NB4 (cell line): ENCODE measurements around the gene ETAA1.

Experiments used
- POLR2A ChIP-seq: IDR thresholded peaks from 2 replicates; pipeline ENCODE4 v1.6.1; 2011; ENCODE audit warnings: mild to moderate bottlenecking; ENCODE audit not compliant: insufficient read length; ENCODE audit errors: extremely low read depth
- TF ChIP-seq, protein P1 (sequence below): IDR thresholded peaks from one replicate; pipeline ENCODE4 v1.5.1; 2012; ENCODE audit warnings: low read depth, low read length

- TF ChIP-seq, protein P1, sequence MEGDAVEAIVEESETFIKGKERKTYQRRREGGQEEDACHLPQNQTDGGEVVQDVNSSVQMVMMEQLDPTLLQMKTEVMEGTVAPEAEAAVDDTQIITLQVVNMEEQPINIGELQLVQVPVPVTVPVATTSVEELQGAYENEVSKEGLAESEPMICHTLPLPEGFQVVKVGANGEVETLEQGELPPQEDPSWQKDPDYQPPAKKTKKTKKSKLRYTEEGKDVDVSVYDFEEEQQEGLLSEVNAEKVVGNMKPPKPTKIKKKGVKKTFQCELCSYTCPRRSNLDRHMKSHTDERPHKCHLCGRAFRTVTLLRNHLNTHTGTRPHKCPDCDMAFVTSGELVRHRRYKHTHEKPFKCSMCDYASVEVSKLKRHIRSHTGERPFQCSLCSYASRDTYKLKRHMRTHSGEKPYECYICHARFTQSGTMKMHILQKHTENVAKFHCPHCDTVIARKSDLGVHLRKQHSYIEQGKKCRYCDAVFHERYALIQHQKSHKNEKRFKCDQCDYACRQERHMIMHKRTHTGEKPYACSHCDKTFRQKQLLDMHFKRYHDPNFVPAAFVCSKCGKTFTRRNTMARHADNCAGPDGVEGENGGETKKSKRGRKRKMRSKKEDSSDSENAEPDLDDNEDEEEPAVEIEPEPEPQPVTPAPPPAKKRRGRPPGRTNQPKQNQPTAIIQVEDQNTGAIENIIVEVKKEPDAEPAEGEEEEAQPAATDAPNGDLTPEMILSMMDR: no peak
- TF ChIP-seq POLR2A: no peak
Measured at GRCh38 chr2:67412424-67412823, 15.3 kb downstream of the ETAA1 start.
